Tibial nerve (tissue), 3 donors: ENCODE results near the gene BOD1L1.

Experiments used
- CTCF ChIP-seq, 5 experiments: fragments of 200-600 bp in 3 of 5; fragments of 450-650 bp in 2 of 5; sonication (generic) in 3 of 5; IDR thresholded peaks; one replicate each; pipeline ENCODE4 v1.5.1; 2016 to 2019; ENCODE audit warnings: antibody characterized with exemption in 5 of 5, mild to moderate bottlenecking in 3 of 5, moderate library complexity in 2 of 5
- POLR2A ChIP-seq, 2 donors: fragments of 450-650 bp; IDR thresholded peaks; one replicate each; pipeline ENCODE4 v1.6.1; 2017; ENCODE audit warnings: antibody characterized with exemption in 2 of 2, mild to moderate bottlenecking in 2 of 2, moderate library complexity in 2 of 2

GRCh38 chr4:13539619-13540445 is 87.7 kb downstream of the BOD1L1 start:
- no peak for TF ChIP-seq CTCF (IDR thresholded peaks at IDR 0.05)
- TF ChIP-seq POLR2A (IDR thresholded peaks at IDR 0.05) = no peak
